ENCODE data around the gene CSRP1.

- no peak for TF ChIP-seq CTCF (IDR thresholded peaks at IDR 0.05)
- TF ChIP-seq POLR2AphosphoS5 (IDR thresholded peaks at IDR 0.05; ENCODE audit: low read depth, low read length), result no peak
- TF ChIP-seq REST (IDR thresholded peaks at IDR 0.05; ENCODE audit: insufficient read depth in 1 of 2, low read depth in 2 of 2, low read length in 1 of 2), result no peak
These were observed 45.1 kb downstream of the CSRP1 start for GRCh38 chr1:201461645-201462441.

Measured in Panc1 (cell line).